Loucy (cell line): Measurements from ENCODE around the gene OR1I1.

ENCODE experiments used
- H2AFZ ChIP-seq: fragments of 200-600 bp; sonication (generic); 2 replicates; pipeline ENCODE4 v1.6.0; 2016; ENCODE audit warnings: antibody characterized with exemption, mild to moderate bottlenecking, low read length, moderate library complexity
- H3F3A ChIP-seq: fragments of 200-600 bp; 2 replicates; pipeline ENCODE4 v1.6.0; 2016; ENCODE audit warnings: antibody characterized with exemption, low read depth, mild to moderate bottlenecking
- H3K27me3 ChIP-seq: fragments of 200-600 bp; sonication (generic); 2 replicates; pipeline ENCODE4 v1.6.1; 2014; ENCODE audit warnings: low read length, mild to moderate bottlenecking; ENCODE audit not compliant: insufficient read depth, poor library complexity, severe bottlenecking
- H3K36me3 ChIP-seq: fragments of 200-600 bp; sonication (generic); 2 replicates; pipeline ENCODE4 v1.6.1; 2016; ENCODE audit warnings: low read length; ENCODE audit not compliant: insufficient read depth
- H3K4me1 ChIP-seq: fragments of 200-600 bp; sonication (generic); 2 replicates; pipeline ENCODE4 v1.5.1; 2014; ENCODE audit warnings: low read length, mild to moderate bottlenecking; ENCODE audit not compliant: insufficient read depth, poor library complexity, severe bottlenecking
- H3K4me2 ChIP-seq: fragments of 200-600 bp; sonication (generic); 2 replicates; pipeline ENCODE4 v1.6.0; 2014; ENCODE audit warnings: antibody characterized with exemption, low read length, low read depth, mild to moderate bottlenecking; ENCODE audit not compliant: poor library complexity, severe bottlenecking
- H3K4me3 ChIP-seq: fragments of 200-600 bp; sonication (generic); 2 replicates; pipeline ENCODE4 v1.5.1; 2014; ENCODE audit warnings: low read length, mild to moderate bottlenecking, mixed read lengths; ENCODE audit not compliant: poor library complexity, severe bottlenecking
- H3K79me2 ChIP-seq: fragments of 200-600 bp; sonication (generic); 2 replicates; pipeline ENCODE4 v1.6.1; 2014; ENCODE audit warnings: low read length; ENCODE audit not compliant: insufficient read depth
- H3K9ac ChIP-seq: fragments of 200-600 bp; sonication (generic); 2 replicates; pipeline ENCODE4 v1.6.0; 2014; ENCODE audit warnings: mild to moderate bottlenecking, low read depth, low read length, moderate library complexity; ENCODE audit not compliant: poor library complexity, severe bottlenecking
- H3K9me2 ChIP-seq: fragments of 200-600 bp; sonication (generic); replicated peaks from 2 replicates; pipeline ENCODE4 v1.6.1; 2016; ENCODE audit warnings: low read depth, low read length, mixed read lengths
- H3K9me3 ChIP-seq: fragments of 200-600 bp; sonication (generic); 2 replicates; pipeline ENCODE4 v1.6.1; 2014; ENCODE audit warnings: mild to moderate bottlenecking, antibody characterized with exemption, low read length, low read depth; ENCODE audit not compliant: insufficient read depth
- H4K20me1 ChIP-seq: fragments of 200-600 bp; sonication (generic); 2 replicates; pipeline ENCODE4 v1.6.0; 2014; ENCODE audit warnings: antibody characterized with exemption, low read length, mild to moderate bottlenecking; ENCODE audit not compliant: insufficient read depth, poor library complexity, severe bottlenecking
- CTCF ChIP-seq: fragments of 200-600 bp; sonication (generic); conservative IDR thresholded peaks from 2 replicates; pipeline ENCODE4 v1.5.1; 2014; ENCODE audit warnings: mild to moderate bottlenecking, antibody characterized with exemption, low read length
- EZH2phosphoT487 ChIP-seq: fragments of 200-600 bp; IDR thresholded peaks from 2 replicates; pipeline ENCODE4 v1.6.1; 2018; ENCODE audit warnings: antibody characterized with exemption, mild to moderate bottlenecking, moderate library complexity, borderline replicate concordance

Gene OR1I1

DNA sequence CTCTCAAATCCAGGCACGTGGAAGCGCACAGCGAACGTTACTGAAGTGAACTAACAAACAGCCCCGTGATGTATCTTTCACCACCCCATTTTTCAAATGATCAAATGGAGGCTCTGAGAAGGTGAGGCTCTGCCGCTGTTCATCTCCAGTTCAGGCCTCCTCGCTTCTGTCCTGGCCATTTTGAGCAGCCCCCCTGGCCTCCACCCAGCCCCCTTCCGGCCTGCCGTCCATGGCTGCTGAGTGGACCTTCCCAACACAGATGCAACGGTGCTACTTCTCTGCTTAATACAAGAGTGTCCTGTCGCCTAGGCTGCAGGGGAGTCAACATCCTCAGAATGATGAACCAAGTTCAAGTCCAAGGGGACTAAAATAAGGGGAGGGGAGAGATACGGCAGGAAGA, 34.8 kb downstream of the OR1I1 start:
- no peaks in the 10 kb centered on the region for H3K4me1 ChIP-seq
- no peak overlapping the region for H2AFZ ChIP-seq
- H3K4me2 ChIP-seq, result no peak overlapping the region
- H3K9ac ChIP-seq, result no peak overlapping the region
- no peaks in the 10 kb centered on the region for H3F3A ChIP-seq
- no peaks in the 10 kb centered on the region for H3K9me3 ChIP-seq
- no peaks in the 10 kb centered on the region for H3K79me2 ChIP-seq
- no peaks in the 10 kb centered on the region for H4K20me1 ChIP-seq
- H3K4me3 ChIP-seq, result no peak overlapping the region
- no peaks in the 10 kb centered on the region for H3K27me3 ChIP-seq
- H3K9me2 ChIP-seq, result no peaks in the 10 kb centered on the region
- TF ChIP-seq CTCF (no peak), EZH2phosphoT487 (no peak)
- H3K36me3 ChIP-seq, result peaks cover 52% of the 10 kb centered on the region; the same call in 1 of the 2 replicates

- TF ChIP-seq EZH2phosphoT487 (no peak), CTCF (no peak)
- Histone ChIP-seq H3K4me2 (no peak overlapping the region), H3K9me2 (no peaks in the 10 kb centered on the region), H2AFZ (no peak overlapping the region), H4K20me1 (no peaks in the 10 kb centered on the region), H3K27me3 (no peaks in the 10 kb centered on the region), H3F3A (no peaks in the 10 kb centered on the region), H3K79me2 (peaks cover 9% of the 10 kb centered on the region; the same call in 1 of the 2 replicates), H3K4me1 (peaks cover under 1% of the 10 kb centered on the region), H3K36me3 (peaks cover 58% of the 10 kb centered on the region; the same call in 1 of the 2 replicates), H3K9ac (no peak overlapping the region), H3K4me3 (no peak overlapping the region), H3K9me3 (no peaks in the 10 kb centered on the region)
These were observed 36.2 kb downstream of the OR1I1 start for GRCh38 chr19:15118248-15118647.

GRCh38 chr19:15118789-15119494, 36.9 kb downstream of the OR1I1 start:
- Histone ChIP-seq H2AFZ (no peak overlapping the region), H3K27me3 (no peaks in the 10 kb centered on the region), H3K79me2 (peaks cover 16% of the 10 kb centered on the region), H3F3A (no peaks in the 10 kb centered on the region), H3K4me1 (peaks cover 8% of the 10 kb centered on the region), H3K4me2 (no peak overlapping the region), H3K36me3 (peaks cover 58% of the 10 kb centered on the region; the same call in 1 of the 2 replicates), H3K4me3 (no peak overlapping the region), H3K9me3 (no peaks in the 10 kb centered on the region), H4K20me1 (peaks cover 2% of the 10 kb centered on the region), H3K9me2 (no peaks in the 10 kb centered on the region), H3K9ac (no peak overlapping the region)
- TF ChIP-seq CTCF, result no peak
- TF ChIP-seq EZH2phosphoT487, result no peak
